Head of caudate nucleus (tissue), 42 donors: Measurements from ENCODE around the gene RHOT1.
A peak's percentile ranks its signal among the peaks of the same experiment; 100 is the strongest.
"Not testable (repeated sequence)": the region's sequence is repeated elsewhere in the genome, so short reads cannot be mapped to it uniquely, and the experiment has no call there.

Source experiments
- DNase-seq, 42 donors: peaks; one replicate each; pipeline versions ENCODE4 v3.0.0 to v3.0.0-alpha.2; 2020 to 2021; ENCODE audit warnings: mixed read lengths in 7 of 42
- intact Hi-C: fragments of 100-400 bp; cut with DNase I; formaldehyde crosslinking; loops from one replicate; pipeline ENCODE4 v1.15.0; 2022

Gene RHOT1

GRCh38 chr17:32118835-32119234 lies 23.5 kb upstream of the RHOT1 start:
- intact Hi-C loops, result no loop called here

GRCh38 chr17:32120141-32120540 lies 22.2 kb upstream of the RHOT1 start:
- peak in 2 of 42 donors; percentile 12 to 15 for DNase-seq
- intact Hi-C loops, result no loop called here

More at GRCh38 chr17:32118835-32119234, 23.5 kb upstream of the RHOT1 start:
- peak in 1 of 42 donors; percentile 9 for DNase-seq

GRCh38 chr17:32120716-32121115 lies 21.6 kb upstream of the RHOT1 start:
- intact Hi-C loops, result no loop called here
- peak in 2 of 42 donors; percentile 10 to 13 for DNase-seq

GRCh38 chr17:32123782-32124181 lies 18.5 kb upstream of the RHOT1 start:
- no peak for DNase-seq
- intact Hi-C loops, result no loop called here

- DNase-seq, result no peak
- intact Hi-C loops, result no loop called here
Observed at GRCh38 chr17:32124985-32125847, 17.1 kb upstream of the RHOT1 start.

GRCh38 chr17:32125848-32126153 lies 16.5 kb upstream of the RHOT1 start:
- no peak for DNase-seq
- intact Hi-C loops, result no loop called here

GRCh38 chr17:32126325-32126724 lies 16.0 kb upstream of the RHOT1 start:
- intact Hi-C loops, result no loop called here
- DNase-seq, result no peak

- intact Hi-C loops, result no loop called here
Observed at GRCh38 chr17:32126746-32127145, 15.6 kb upstream of the RHOT1 start.

GRCh38 chr17:32127158-32127897 lies 15.0 kb upstream of the RHOT1 start:
- intact Hi-C loops, result no loop called here
- DNase-seq, result peak; percentile 65 to 94 (median 85)

More at GRCh38 chr17:32126746-32127145, 15.6 kb upstream of the RHOT1 start:
- DNase-seq, result no peak

GRCh38 chr17:32128470-32128869 lies 13.8 kb upstream of the RHOT1 start:
- intact Hi-C loops, result not testable (repeated sequence)
- peak in 4 of 42 donors; percentile 14 to 47 (median 20) for DNase-seq

GRCh38 chr17:32135497-32136117 lies 6.7 kb upstream of the RHOT1 start:
- peak in 40 of 42 donors; percentile 13 to 77 (median 44) for DNase-seq
- intact Hi-C loops, result not testable (repeated sequence)

- DNase-seq, result no peak
- intact Hi-C loops, result no loop called here
Observed at GRCh38 chr17:32136856-32137255, 5.4 kb upstream of the RHOT1 start.

- intact Hi-C loops, result not testable (repeated sequence)
- peak in 1 of 42 donors; percentile 30 for DNase-seq
Observed at GRCh38 chr17:32139504-32139903, 2.8 kb upstream of the RHOT1 start.

GRCh38 chr17:32141258-32141657 lies 1.0 kb upstream of the RHOT1 start:
- DNase-seq, result peak in 21 of 42 donors; percentile 17 to 78 (median 50)
- intact Hi-C loops, result loop anchor here (5.0 kb wide), 1 partner anchor 134 kb away; the partner anchor contains the start of gene LRRC37B

GRCh38 chr17:32141679-32142037 lies 644 bp upstream of the RHOT1 start:
- DNase-seq, result no peak
- intact Hi-C loops, result loop anchor here (5.0 kb wide), 1 partner anchor 134 kb away; the partner anchor contains the start of gene LRRC37B

GRCh38 chr17:32142857-32143526 lies 690 bp downstream of the RHOT1 start:
- intact Hi-C loops, result loop anchor here (5.0 kb wide), 1 partner anchor 136 kb away; the partner anchor contains the start of gene LRRC37B
- peak in 37 of 42 donors; percentile 16 to 72 (median 42) for DNase-seq

GRCh38 chr17:32143527-32143870 lies 1.2 kb downstream of the RHOT1 start:
- DNase-seq, result no peak
- intact Hi-C loops, result loop anchor here (5.0 kb wide), 1 partner anchor 136 kb away; the partner anchor contains the start of gene LRRC37B

GRCh38 chr17:32144442-32144841 lies 2.1 kb downstream of the RHOT1 start:
- DNase-seq, result not testable (repeated sequence)
- intact Hi-C loops, result loop anchor here (5.0 kb wide), 1 partner anchor 137 kb away; the partner anchor contains the start of gene LRRC37B

- peak in 1 of 42 donors; percentile 34 for DNase-seq
- intact Hi-C loops, result no loop called here
Observed at GRCh38 chr17:32148351-32148750, 6.0 kb downstream of the RHOT1 start.
